ENCODE measurements around the gene HDAC4. TPM values are rescaled to one million over a fixed set of nuclear protein-coding genes. Genes with fewer than 3 reads are reported as not detected.

The HDAC4 gene
- total RNA-seq, 1 experiment from 2014 or later, result 47.6 TPM

GRCh38 chr2:239162976-239163687 is 237.7 kb downstream of the HDAC4 start:
- intact Hi-C loops (cut with micrococcal nuclease), result no loop called here
- H3K4me3 ChIP-seq (replicated peaks in 1 of 2; ENCODE audit: low read depth in 1 of 2, low read length in 2 of 2), result no peak overlapping the region
- no TSS peak for BruUV-seq (replicated peaks)
- H4K20me1 ChIP-seq (ENCODE audit: insufficient read depth), result no peaks in the 10 kb centered on the region
- CTCF ChIA-PET, result no interaction called here
- ATAC-seq (no peak), DNase-seq (ENCODE audit: low read depth, low spot score) (no peak)
- POLR2A ChIA-PET, result no interaction called here
- H3K4me1 ChIP-seq (ENCODE audit: control insufficient read depth in 1 of 2, insufficient read depth in 2 of 2, low read length in 2 of 2), result peaks cover 0 to 9% of the 10 kb centered on the region in 2 experiments; a peak in 1 of 4 replicates
- H3K36me3 ChIP-seq (ENCODE audit: control insufficient read depth in 1 of 2, insufficient read depth in 2 of 2, low read length in 2 of 2), result peaks cover 0 to 2% of the 10 kb centered on the region in 2 experiments; a peak in 1 of 4 replicates
- TF ChIP-seq SP1 (IDR thresholded peaks at IDR 0.05; ENCODE audit: low read depth), result no peak
- no peak for TF ChIP-seq POLR2A (IDR thresholded peaks at IDR 0.05; ENCODE audit: borderline replicate concordance, extremely low read depth, insufficient read depth, insufficient read length)
- TF ChIP-seq YY1 (IDR thresholded peaks at IDR 0.05; ENCODE audit: extremely low read depth, insufficient replicate concordance, low read depth, low read length), result no peak
- TF ChIP-seq EGR1 (IDR thresholded peaks at IDR 0.05; ENCODE audit: low read depth), result no peak
- TF ChIP-seq REST (IDR thresholded peaks at IDR 0.05; ENCODE audit: low read depth), result no peak
- TF ChIP-seq ZBTB33 (IDR thresholded peaks at IDR 0.05; ENCODE audit: extremely low read depth, insufficient replicate concordance, low read length), result no peak
- TF ChIP-seq POLR2AphosphoS5 (IDR thresholded peaks at IDR 0.05; ENCODE audit: low read depth, low read length), result no peak
- no peak for TF ChIP-seq RAD21 (IDR thresholded peaks at IDR 0.05; ENCODE audit: low read depth)
- TF ChIP-seq EZH2 (IDR thresholded peaks at IDR 0.05), result no peak
- TF ChIP-seq EZH2phosphoT487 (IDR thresholded peaks at IDR 0.05; ENCODE audit: borderline replicate concordance), result no peak
- no peak for TF ChIP-seq SRF (IDR thresholded peaks at IDR 0.05; ENCODE audit: low read depth)
- TF ChIP-seq ELF1 (IDR thresholded peaks at IDR 0.05; ENCODE audit: borderline replicate concordance, low read depth), result no peak
- no peak for TF ChIP-seq ZNF274 (IDR thresholded peaks at IDR 0.05; ENCODE audit: low read depth, low read length)
- no peak for TF ChIP-seq SIN3A (IDR thresholded peaks at IDR 0.05; ENCODE audit: low read depth)
- no peak for TF ChIP-seq ATF3 (IDR thresholded peaks at IDR 0.05)
- TF ChIP-seq CBX3 (IDR thresholded peaks at IDR 0.05; ENCODE audit: low read depth), result no peak
- TF ChIP-seq CEBPB (IDR thresholded peaks at IDR 0.05; ENCODE audit: low read depth), result no peak
- H3K4me2 ChIP-seq (ENCODE audit: low read length), result no peak overlapping the region
- RAD21 ChIA-PET (ENCODE audit: low non-redundant PET in 1 of 2, low total read pairs in 2 of 2, uncharacterized antibody in 2 of 2, unreplicated experiment in 2 of 2), result no interaction called here
- H2AFZ ChIP-seq (ENCODE audit: low read depth, low read length, poor library complexity, severe bottlenecking), result no peak overlapping the region
- no peaks in the 10 kb centered on the region for H3K9me3 ChIP-seq (ENCODE audit: control insufficient read depth in 1 of 2, insufficient read depth in 1 of 2, low read depth in 1 of 2, low read length in 2 of 2)
- no peak overlapping the region for H3K9ac ChIP-seq (ENCODE audit: low read length)
- H3K27ac ChIP-seq (ENCODE audit: low read depth, low read length), result no peak overlapping the region
- H3K79me2 ChIP-seq (ENCODE audit: insufficient read depth, low read length), result no peaks in the 10 kb centered on the region
- H3K9me2 ChIP-seq (ENCODE audit: insufficient read depth), result no peaks in the 10 kb centered on the region
- H3K27me3 ChIP-seq (ENCODE audit: insufficient read depth, low read length), result no peaks in the 10 kb centered on the region
